ENCODE results near the gene ACER2. TPM values are rescaled to one million over a fixed set of nuclear protein-coding genes. Genes with fewer than 3 reads are reported as not detected.

The ACER2 gene
- total and polyA plus RNA-seq, 2 of the 8 experiments (the other 6 are each of a cell fraction or from before 2014, with no cell fraction given): 7.4 to 8.8 TPM

- TF ChIP-seq E2F6 (IDR thresholded peaks at IDR 0.05): no peak
- TF ChIP-seq BCL11A (IDR thresholded peaks at IDR 0.05; ENCODE audit: low read depth in 2 of 2, low read length in 2 of 2): no peak
- no peak for TF ChIP-seq POU5F1 (IDR thresholded peaks at IDR 0.05; ENCODE audit: low read depth, low read length)
- TF ChIP-seq ATF3 (IDR thresholded peaks at IDR 0.05; ENCODE audit: insufficient read depth, low read depth, low read length): no peak
- TF ChIP-seq TAF7 (optimal IDR thresholded peaks at IDR 0.05; ENCODE audit: borderline replicate concordance, low read depth, low read length): no peak
- no peak for TF ChIP-seq TAF1 (IDR thresholded peaks at IDR 0.05; ENCODE audit: low read depth, low read length)
These were observed 22.8 kb downstream of the ACER2 start (continued) for GRCh38 chr9:19431361-19432171.

Measured in H1 (cell line).